GM04504 (cell line): Measurements from ENCODE around the gene CERS6.

Experiments used
- DNase-seq: peaks from one replicate; pipeline ENCODE4 v3.0.0-alpha.2; 2012; ENCODE audit warnings: low read depth

Gene CERS6

DNA sequence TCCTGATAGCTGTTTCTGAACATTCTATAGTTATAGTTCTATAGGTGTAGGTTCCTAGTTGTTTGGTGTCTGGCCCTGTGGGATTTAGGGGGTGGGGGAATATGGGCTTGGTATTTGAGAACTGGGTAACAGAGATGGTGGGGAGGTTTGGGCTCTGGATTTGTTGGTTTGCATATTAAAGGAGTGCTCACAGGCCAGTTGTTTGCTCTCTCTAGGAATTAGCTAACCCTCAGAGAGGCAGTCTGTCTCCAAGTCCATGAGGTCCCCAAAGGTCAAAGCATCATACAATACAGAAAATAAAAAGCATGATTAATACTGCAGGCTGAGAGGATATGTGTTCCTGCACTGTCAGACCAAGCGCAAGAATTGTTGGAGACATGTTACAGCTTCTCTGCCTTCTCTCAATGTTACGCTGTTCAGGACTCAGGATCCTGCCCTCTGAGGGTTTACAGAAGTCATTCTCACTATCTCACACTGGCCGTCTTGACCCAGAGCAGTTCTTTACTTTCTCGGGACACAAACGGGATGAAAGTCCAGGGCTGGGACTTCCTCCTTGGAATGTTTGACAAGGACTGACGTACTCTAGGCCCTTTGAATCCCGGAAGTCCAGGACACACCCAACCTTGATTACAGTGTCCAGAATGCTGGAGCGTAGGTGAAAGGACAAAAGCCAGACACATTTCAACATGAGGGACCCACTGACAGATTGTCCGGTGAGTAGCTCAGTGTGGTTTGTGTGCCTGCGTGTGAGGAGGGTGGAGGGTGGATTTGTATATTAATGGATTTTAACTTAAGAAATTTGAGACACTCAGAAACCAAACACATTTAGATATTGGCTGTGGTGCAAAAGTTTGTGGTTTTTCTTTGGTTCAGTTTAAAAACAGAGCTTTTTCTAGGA is 346.1 kb downstream of the CERS6 start, which contains the start of gene NOSTRIN:
Gene NOSTRIN, plus strand, starts transcription at position 677 of the 898 bp plus-strand sequence. Its CDS starts 10 bp downstream, at position 687.
- DNase-seq, result no peak

- DNase-seq, result no peak
Observed at GRCh38 chr2:168802859-168803725, 347.0 kb downstream of the CERS6 start.

DNA sequence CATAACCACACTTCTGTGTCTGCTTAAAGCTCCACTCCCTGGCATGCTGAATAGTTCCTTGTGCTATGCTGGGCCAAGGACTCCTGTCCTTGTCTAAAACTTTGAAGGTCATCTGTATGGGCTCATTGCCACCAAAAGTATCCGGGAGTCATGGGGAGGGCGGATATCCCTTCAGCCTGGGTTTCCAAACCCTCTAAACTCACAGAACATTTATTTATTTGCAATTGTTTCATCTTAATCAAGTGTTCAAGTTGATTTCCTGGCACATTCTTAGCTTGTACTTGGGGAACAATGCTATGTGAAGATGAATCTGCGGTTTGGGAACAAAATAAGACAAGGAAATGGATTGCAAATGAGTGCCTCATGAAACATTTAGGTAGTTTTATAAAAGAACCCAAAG is 348.1 kb downstream of the CERS6 start:
- DNase-seq, result no peak

GRCh38 chr2:168805615-168806014 is 349.5 kb downstream of the CERS6 start:
- no peak for DNase-seq

GRCh38 chr2:168809537-168809936 is 353.5 kb downstream of the CERS6 start:
- no peak for DNase-seq

DNA sequence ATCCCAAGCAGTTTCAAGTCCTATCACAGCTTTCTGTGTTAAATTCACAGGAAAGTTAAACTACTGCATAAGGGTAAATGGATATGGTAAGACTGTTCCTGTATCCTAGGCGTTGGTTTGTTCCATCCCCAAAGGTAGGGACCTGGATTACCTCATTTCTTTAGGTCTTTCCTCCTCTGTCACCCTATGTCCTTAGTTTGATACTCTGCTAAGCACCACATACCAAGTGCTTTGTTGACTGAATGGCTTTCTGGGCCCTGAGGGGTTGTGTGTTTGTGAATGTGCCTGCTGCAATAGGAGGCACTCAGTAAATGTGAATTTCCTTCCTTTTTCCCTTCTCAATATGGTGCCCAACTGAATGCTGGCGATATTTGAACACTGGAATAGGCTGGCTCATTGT is 354.2 kb downstream of the CERS6 start:
- DNase-seq, result no peak

GRCh38 chr2:168811696-168812095 is 355.6 kb downstream of the CERS6 start:
- DNase-seq, result no peak

DNA sequence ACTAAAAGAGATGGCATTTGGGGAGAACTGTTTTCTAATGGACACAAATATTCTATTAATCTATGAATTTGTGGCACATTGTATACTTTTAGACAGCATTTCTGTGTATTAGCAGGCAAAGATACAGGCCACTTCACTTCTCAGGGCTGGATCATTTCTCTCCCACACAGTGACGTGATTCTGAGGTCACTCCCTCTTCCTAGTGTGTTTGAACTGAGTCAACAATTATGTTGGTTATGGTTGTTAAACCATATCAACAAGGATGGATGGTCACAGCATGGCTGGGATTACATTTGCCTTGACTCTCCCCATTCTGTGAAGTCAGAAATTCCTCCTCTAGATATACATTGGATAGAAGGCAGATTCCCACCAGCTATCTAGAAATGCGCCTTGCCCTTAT is 358.0 kb downstream of the CERS6 start:
- no peak for DNase-seq

DNA sequence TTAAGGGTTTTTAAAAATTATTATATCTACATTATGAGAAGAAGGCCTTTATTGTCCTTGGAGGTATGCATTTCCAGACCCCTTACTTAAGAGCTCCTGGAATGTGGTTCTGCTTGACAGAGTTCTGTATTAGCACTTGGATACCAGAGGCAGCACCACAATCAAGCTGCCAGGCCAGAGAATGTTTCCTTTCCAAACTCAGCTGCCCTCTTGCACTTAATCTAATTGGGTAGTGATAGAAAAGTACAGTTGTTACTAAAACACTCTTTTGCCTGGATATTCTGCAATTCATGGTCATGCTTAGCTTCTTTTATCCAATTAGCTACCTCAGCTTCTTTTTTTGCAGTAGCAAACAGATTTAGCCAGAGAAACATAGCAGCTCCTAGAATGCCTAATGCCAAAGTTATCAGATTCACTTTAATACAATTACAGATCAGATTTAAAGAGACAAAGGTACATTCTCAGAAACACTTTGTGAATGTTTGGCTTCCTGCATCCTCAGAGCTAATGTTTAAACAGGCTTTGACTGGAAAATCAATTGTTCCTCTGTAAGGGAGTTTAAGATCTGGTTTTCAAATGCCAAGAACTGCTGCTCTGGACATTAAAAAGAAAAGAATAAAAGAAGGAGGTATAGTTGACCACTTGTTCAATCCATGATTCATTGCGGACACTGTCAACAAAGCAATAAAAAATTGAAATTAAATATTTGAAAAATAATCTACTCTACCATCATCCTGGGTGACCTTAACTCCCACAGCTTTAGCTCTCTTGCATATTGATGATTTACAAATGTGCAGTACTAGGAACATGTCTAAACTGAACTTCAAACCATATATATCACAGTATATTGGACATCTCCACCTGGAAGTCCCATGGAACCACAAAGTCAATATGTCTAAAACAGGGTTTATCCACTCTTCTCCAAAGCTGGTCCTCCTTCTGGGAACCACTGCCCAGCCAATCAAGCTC is 359.2 kb downstream of the CERS6 start:
- no peak for DNase-seq

DNA sequence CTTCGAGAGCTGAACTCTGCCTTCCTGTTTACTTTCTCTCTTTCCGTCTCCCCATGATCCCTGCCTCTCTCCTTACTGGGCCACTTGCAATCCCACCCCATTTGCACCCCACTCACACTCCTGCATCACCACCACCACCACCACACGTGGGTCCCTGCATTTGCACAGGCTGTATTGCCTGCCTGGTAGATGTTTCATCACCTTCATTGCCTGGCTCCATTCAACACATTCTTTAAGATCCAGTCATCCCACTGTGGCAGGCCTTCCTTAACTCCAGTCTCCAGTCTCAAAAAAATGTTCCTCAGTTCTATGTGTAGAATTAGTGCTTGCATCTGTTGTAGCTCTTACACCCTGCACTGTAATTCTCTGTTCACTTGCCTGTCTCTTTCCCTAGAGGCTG is 360.3 kb downstream of the CERS6 start:
- DNase-seq, result peak; percentile 67

GRCh38 chr2:168819050-168819715 is 363.1 kb downstream of the CERS6 start:
- no peak for DNase-seq

GRCh38 chr2:168819829-168820489 is 363.9 kb downstream of the CERS6 start:
- no peak for DNase-seq

GRCh38 chr2:168821577-168821976 is 365.5 kb downstream of the CERS6 start:
- no peak for DNase-seq

- no peak for DNase-seq
Observed at GRCh38 chr2:168821992-168822391, 365.9 kb downstream of the CERS6 start.
